BE2C (cell line): ENCODE measurements around the gene HYDIN.
"Not testable (repeated sequence)": the region's sequence is repeated elsewhere in the genome, so short reads cannot be mapped to it uniquely, and the experiment has no call there.

Source experiments
- DNase-seq: peaks from one replicate; pipeline ENCODE4 v3.0.0-alpha.2; 2020
- H3K27me3 ChIP-seq: fragments of 250-450 bp; sonication (Bioruptor Pico); 2 replicates; pipeline ENCODE4 v1.5.1; 2020; ENCODE audit warnings: mild to moderate bottlenecking
- H3K36me3 ChIP-seq: fragments of 250-450 bp; sonication (Bioruptor Pico); 2 replicates; pipeline ENCODE4 v1.5.1; 2020; ENCODE audit warnings: mild to moderate bottlenecking
- H3K4me1 ChIP-seq: fragments of 250-450 bp; sonication (Bioruptor Pico); 2 replicates; pipeline ENCODE4 v1.5.1; 2020
- H3K4me3 ChIP-seq: 2 replicates; pipeline ENCODE4 v1.5.1; 2011; ENCODE audit warnings: low read depth, low read length
- H3K9me3 ChIP-seq: fragments of 250-450 bp; sonication (Bioruptor Pico); 2 replicates; pipeline ENCODE4 v1.5.1; 2020
- CTCF ChIP-seq: IDR thresholded peaks from 2 replicates; pipeline ENCODE4 v1.5.1; 2012; ENCODE audit warnings: mild to moderate bottlenecking, low read depth, low read length

Gene HYDIN

GRCh38 chr16:70851299-70851698, 379.2 kb downstream of the HYDIN start:
- H3K27me3 ChIP-seq, H3K4me3 ChIP-seq, DNase-seq, H3K4me1 ChIP-seq, H3K36me3 ChIP-seq, H3K9me3 ChIP-seq: not testable (repeated sequence)

GRCh38 chr16:70823498-70824118, 406.9 kb downstream of the HYDIN start:
- not testable (repeated sequence) for H3K9me3 ChIP-seq, H3K4me1 ChIP-seq, H3K36me3 ChIP-seq, H3K4me3 ChIP-seq, DNase-seq, H3K27me3 ChIP-seq

GRCh38 chr16:70822734-70823133, 407.8 kb downstream of the HYDIN start:
- H3K36me3 ChIP-seq, H3K4me1 ChIP-seq, H3K9me3 ChIP-seq, H3K4me3 ChIP-seq, DNase-seq, H3K27me3 ChIP-seq: not testable (repeated sequence)

- not testable (repeated sequence) for H3K27me3 ChIP-seq, H3K9me3 ChIP-seq, H3K4me3 ChIP-seq, DNase-seq, H3K36me3 ChIP-seq, H3K4me1 ChIP-seq
These were observed 412.4 kb downstream of the HYDIN start for GRCh38 chr16:70818088-70818487.

- Histone ChIP-seq H3K36me3 (no peaks in the 10 kb centered on the region), H3K27me3 (peaks cover 25% of the 10 kb centered on the region), H3K9me3 (no peaks in the 10 kb centered on the region), H3K4me3 (no peak overlapping the region), H3K4me1 (no peaks in the 10 kb centered on the region)
- DNase-seq = no peak
- TF ChIP-seq CTCF = no peak
These were observed 421.0 kb downstream of the HYDIN start for GRCh38 chr16:70809392-70810060.

GRCh38 chr16:70808371-70808770, 422.2 kb downstream of the HYDIN start:
- TF ChIP-seq CTCF = 0 out of 2 replicates have a peak, but pooled peaks have one; percentile 27
- Histone ChIP-seq H3K36me3 (no peaks in the 10 kb centered on the region), H3K4me3 (no peak overlapping the region), H3K9me3 (no peaks in the 10 kb centered on the region), H3K27me3 (peaks cover 25% of the 10 kb centered on the region), H3K4me1 (no peaks in the 10 kb centered on the region)
- no peak for DNase-seq

- peaks cover 22% of the 10 kb centered on the region for H3K27me3 ChIP-seq
- TF ChIP-seq CTCF = no peak
- H3K9me3 ChIP-seq = no peaks in the 10 kb centered on the region
- H3K4me3 ChIP-seq = no peak overlapping the region
- H3K36me3 ChIP-seq = no peaks in the 10 kb centered on the region
- H3K4me1 ChIP-seq = no peaks in the 10 kb centered on the region
- DNase-seq = no peak
These were observed 424.7 kb downstream of the HYDIN start for GRCh38 chr16:70805787-70806186.

GRCh38 chr16:70805380-70805779, 425.1 kb downstream of the HYDIN start:
- no peaks in the 10 kb centered on the region for H3K36me3 ChIP-seq
- no peaks in the 10 kb centered on the region for H3K9me3 ChIP-seq
- no peak for DNase-seq
- no peak overlapping the region for H3K4me3 ChIP-seq
- H3K4me1 ChIP-seq = no peaks in the 10 kb centered on the region
- H3K27me3 ChIP-seq = peaks cover 22% of the 10 kb centered on the region
- TF ChIP-seq CTCF = no peak
